HG02623 (cell line): ENCODE measurements around the gene AVEN.
"Not testable (repeated sequence)": the region's sequence is repeated elsewhere in the genome, so short reads cannot be mapped to it uniquely, and the experiment has no call there.

ENCODE experiments used
- ATAC-seq: cut with Tn5 transposase; IDR thresholded peaks from one replicate; pipeline ENCODE4 v1.9.1; 2021; ENCODE audit warnings: moderate library complexity; ENCODE audit not compliant: unreplicated experiment

AVEN gene

GRCh38 chr15:34038871-34039789 lies at the start of gene AVEN:
Gene AVEN, minus strand, starts transcription at chr15:34039204. Its CDS starts 158 bp downstream, at chr15:34039046.
- peak; percentile 48 for ATAC-seq

- ATAC-seq = no peak
These were observed 46.7 kb upstream of the AVEN start for GRCh38 chr15:34085746-34086145.

- no peak for ATAC-seq
These were observed 45.1 kb upstream of the AVEN start for GRCh38 chr15:34084086-34084485.

GRCh38 chr15:34079904-34080303 lies 40.9 kb upstream of the AVEN start:
- no peak for ATAC-seq

- ATAC-seq = no peak
These were observed 39.9 kb upstream of the AVEN start for GRCh38 chr15:34078900-34079299.

- ATAC-seq = no peak
These were observed 37.8 kb upstream of the AVEN start for GRCh38 chr15:34076785-34077184.

GRCh38 chr15:34070003-34070402 lies 31.0 kb upstream of the AVEN start:
- no peak for ATAC-seq

GRCh38 chr15:34065941-34066340 lies 26.9 kb upstream of the AVEN start:
- ATAC-seq = no peak

- ATAC-seq = no peak
These were observed 26.3 kb upstream of the AVEN start for GRCh38 chr15:34065261-34065660.

GRCh38 chr15:34064438-34064837 lies 25.4 kb upstream of the AVEN start:
- no peak for ATAC-seq

- ATAC-seq = no peak
These were observed 20.9 kb upstream of the AVEN start for GRCh38 chr15:34059946-34060345.

GRCh38 chr15:34059476-34059875 lies 20.5 kb upstream of the AVEN start:
- ATAC-seq = no peak

- ATAC-seq = no peak
These were observed 17.9 kb upstream of the AVEN start for GRCh38 chr15:34056911-34057310.

GRCh38 chr15:34055868-34056595 lies 17.0 kb upstream of the AVEN start:
- ATAC-seq = no peak

- no peak for ATAC-seq
These were observed 15.2 kb upstream of the AVEN start for GRCh38 chr15:34054081-34054707.

- not testable (repeated sequence) for ATAC-seq
These were observed 11.4 kb upstream of the AVEN start for GRCh38 chr15:34050385-34050784.

GRCh38 chr15:34049112-34049511 lies 10.1 kb upstream of the AVEN start:
- ATAC-seq = no peak

GRCh38 chr15:34047893-34048775 lies 9.1 kb upstream of the AVEN start:
- no peak for ATAC-seq

GRCh38 chr15:34046471-34047145 lies 7.6 kb upstream of the AVEN start:
- no peak for ATAC-seq

- no peak for ATAC-seq
These were observed 4.8 kb upstream of the AVEN start for GRCh38 chr15:34043813-34044212.
